Measurements from ENCODE around the gene NABP1. TPM values are rescaled to one million over a fixed set of nuclear protein-coding genes. Genes with fewer than 3 reads are reported as not detected.
A peak's percentile ranks its signal among the peaks of the same experiment; 100 is the strongest.

NABP1 gene
- total RNA-seq, 1 donor from 2014 or later: 18.5 TPM

DNA sequence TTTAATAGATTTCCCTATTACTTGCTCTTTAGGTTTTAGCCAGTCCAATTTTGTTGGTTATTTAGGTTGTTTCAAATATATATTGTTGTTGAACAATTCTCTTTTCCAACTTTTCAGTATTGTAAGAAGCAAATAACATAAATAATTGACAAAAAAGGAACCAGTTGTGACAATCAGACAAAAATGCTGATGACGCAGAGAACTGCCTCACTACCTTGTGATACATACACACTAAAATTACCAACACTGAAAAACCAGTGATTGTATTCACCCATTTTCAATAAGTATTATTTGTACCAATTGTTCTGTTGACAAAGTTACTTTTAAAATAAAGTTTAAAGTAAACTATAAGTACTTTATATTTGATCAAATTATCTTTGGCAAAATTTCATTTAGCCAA is 43.1 kb upstream of the NABP1 start:
- Mint-ChIP-seq H3K4me1 (ENCODE audit: low read depth) (peaks cover 57% of the 10 kb centered on the region), H3K4me3 (ENCODE audit: unreplicated experiment) (no peak overlapping the region), H3K36me3 (ENCODE audit: low read depth) (no peaks in the 10 kb centered on the region), H3K27ac (ENCODE audit: unreplicated experiment) (no peak overlapping the region), H3K27me3 (ENCODE audit: low read depth) (no peaks in the 10 kb centered on the region), H3K9me3 (ENCODE audit: low read depth) (no peaks in the 10 kb centered on the region)
- TF ChIP-seq, protein P1, sequence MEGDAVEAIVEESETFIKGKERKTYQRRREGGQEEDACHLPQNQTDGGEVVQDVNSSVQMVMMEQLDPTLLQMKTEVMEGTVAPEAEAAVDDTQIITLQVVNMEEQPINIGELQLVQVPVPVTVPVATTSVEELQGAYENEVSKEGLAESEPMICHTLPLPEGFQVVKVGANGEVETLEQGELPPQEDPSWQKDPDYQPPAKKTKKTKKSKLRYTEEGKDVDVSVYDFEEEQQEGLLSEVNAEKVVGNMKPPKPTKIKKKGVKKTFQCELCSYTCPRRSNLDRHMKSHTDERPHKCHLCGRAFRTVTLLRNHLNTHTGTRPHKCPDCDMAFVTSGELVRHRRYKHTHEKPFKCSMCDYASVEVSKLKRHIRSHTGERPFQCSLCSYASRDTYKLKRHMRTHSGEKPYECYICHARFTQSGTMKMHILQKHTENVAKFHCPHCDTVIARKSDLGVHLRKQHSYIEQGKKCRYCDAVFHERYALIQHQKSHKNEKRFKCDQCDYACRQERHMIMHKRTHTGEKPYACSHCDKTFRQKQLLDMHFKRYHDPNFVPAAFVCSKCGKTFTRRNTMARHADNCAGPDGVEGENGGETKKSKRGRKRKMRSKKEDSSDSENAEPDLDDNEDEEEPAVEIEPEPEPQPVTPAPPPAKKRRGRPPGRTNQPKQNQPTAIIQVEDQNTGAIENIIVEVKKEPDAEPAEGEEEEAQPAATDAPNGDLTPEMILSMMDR (IDR thresholded peaks at IDR 0.05): no peak
- DNase-seq (ENCODE audit: low spot score): no peak

DNA sequence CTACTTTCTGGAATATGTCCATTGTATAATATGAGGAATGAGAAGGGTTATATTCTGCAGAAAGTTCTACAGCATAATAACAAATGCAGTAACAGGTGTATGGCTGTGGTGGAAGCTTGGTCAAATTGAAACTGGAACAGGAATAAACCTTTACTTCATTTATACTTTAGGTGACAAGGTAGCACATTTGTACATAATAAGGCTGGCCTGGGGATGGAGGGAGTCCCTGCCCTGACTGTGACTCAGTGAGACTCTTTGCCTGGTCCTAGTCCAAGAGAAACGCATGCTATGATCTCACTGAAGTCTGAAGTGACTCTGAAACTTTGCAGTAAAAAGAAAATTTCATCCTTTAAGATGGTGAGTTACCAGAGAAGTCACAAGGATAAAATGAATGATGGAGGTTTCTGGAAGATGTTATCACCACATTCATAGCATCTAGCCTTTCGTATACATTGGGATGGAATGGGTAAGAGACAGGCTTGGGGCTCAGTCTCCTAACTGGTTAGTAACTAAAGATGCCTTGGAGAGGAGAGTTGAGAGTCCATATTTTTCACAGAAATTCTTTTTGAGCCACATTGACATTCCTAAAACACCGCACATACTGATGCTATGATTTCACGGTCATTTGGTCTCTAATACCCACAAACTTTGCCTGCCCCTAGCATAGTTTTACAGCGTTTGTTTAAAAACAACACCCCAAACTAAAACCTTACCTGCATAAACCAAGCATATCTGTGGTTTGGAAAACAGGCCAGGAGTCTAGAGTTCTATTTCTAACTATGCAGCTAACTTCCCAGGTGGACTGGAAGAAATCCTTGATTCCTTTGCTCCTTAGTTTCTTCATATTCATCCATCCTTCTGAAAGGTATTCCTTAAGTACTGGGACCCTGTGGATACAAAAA is 42.4 kb upstream of the NABP1 start:
- H3K27me3 Mint-ChIP-seq (ENCODE audit: low read depth): no peaks in the 10 kb centered on the region
- H3K4me1 Mint-ChIP-seq (ENCODE audit: low read depth): peaks cover 49% of the 10 kb centered on the region
- no peaks in the 10 kb centered on the region for H3K36me3 Mint-ChIP-seq (ENCODE audit: low read depth)
- H3K27ac Mint-ChIP-seq (ENCODE audit: unreplicated experiment): peak overlapping the region; percentile 95
- H3K4me3 Mint-ChIP-seq (ENCODE audit: unreplicated experiment): peak overlapping the region; percentile 24
- no peak for DNase-seq (ENCODE audit: low spot score)
- H3K9me3 Mint-ChIP-seq (ENCODE audit: low read depth): no peaks in the 10 kb centered on the region
- TF ChIP-seq, protein P1 (IDR thresholded peaks at IDR 0.05): no peak

DNA sequence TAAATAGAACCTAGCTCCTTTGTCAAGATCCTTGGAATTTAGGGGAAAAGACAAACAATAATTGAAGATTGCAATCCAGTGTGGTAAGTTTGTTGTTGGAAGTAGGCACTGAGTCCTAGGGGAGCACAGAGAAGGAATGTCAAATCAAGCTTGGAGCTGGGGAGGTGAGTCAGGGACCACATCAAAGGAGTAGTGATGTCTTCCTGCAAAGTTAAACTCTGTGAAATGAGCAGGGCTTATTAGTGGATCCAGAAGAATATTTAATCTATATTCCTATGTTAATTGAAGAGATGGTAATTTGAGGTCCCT is 41.7 kb upstream of the NABP1 start:
- H3K9me3 Mint-ChIP-seq (ENCODE audit: low read depth): no peaks in the 10 kb centered on the region
- no peaks in the 10 kb centered on the region for H3K36me3 Mint-ChIP-seq (ENCODE audit: low read depth)
- no peaks in the 10 kb centered on the region for H3K27me3 Mint-ChIP-seq (ENCODE audit: low read depth)
- peak overlapping the region; percentile 24 for H3K4me3 Mint-ChIP-seq (ENCODE audit: unreplicated experiment)
- TF ChIP-seq, protein P1 (IDR thresholded peaks at IDR 0.05): no peak
- DNase-seq (ENCODE audit: low spot score): no peak
- peak overlapping the region; percentile 95 for H3K27ac Mint-ChIP-seq (ENCODE audit: unreplicated experiment)
- H3K4me1 Mint-ChIP-seq (ENCODE audit: low read depth): peaks cover 43% of the 10 kb centered on the region

DNA sequence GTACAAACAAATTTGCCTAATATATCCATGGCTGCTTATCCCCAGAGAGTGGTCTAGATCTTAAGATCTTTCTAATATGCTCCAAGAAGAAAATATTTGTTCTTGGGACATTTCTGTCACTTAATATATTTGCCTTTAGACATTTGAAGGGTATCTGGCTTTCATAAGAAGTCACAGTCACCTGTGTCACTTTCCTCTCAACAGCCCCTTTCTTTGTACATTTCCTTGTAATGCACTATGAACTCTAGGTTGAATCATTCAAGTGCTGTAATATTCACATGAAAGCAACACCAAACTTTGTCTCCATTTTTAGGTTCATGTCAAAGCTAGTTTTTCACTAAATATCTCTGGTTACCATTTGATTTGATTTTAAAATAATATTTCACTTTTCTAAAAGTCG is 41.4 kb upstream of the NABP1 start:
- TF ChIP-seq, protein P1 (IDR thresholded peaks at IDR 0.05): no peak
- Mint-ChIP-seq H3K4me3 (ENCODE audit: unreplicated experiment) (no peak overlapping the region), H3K9me3 (ENCODE audit: low read depth) (no peaks in the 10 kb centered on the region), H3K4me1 (ENCODE audit: low read depth) (peaks cover 39% of the 10 kb centered on the region), H3K27ac (ENCODE audit: unreplicated experiment) (peak overlapping the region; percentile 95), H3K27me3 (ENCODE audit: low read depth) (no peaks in the 10 kb centered on the region), H3K36me3 (ENCODE audit: low read depth) (no peaks in the 10 kb centered on the region)
- no peak for DNase-seq (ENCODE audit: low spot score)

DNA sequence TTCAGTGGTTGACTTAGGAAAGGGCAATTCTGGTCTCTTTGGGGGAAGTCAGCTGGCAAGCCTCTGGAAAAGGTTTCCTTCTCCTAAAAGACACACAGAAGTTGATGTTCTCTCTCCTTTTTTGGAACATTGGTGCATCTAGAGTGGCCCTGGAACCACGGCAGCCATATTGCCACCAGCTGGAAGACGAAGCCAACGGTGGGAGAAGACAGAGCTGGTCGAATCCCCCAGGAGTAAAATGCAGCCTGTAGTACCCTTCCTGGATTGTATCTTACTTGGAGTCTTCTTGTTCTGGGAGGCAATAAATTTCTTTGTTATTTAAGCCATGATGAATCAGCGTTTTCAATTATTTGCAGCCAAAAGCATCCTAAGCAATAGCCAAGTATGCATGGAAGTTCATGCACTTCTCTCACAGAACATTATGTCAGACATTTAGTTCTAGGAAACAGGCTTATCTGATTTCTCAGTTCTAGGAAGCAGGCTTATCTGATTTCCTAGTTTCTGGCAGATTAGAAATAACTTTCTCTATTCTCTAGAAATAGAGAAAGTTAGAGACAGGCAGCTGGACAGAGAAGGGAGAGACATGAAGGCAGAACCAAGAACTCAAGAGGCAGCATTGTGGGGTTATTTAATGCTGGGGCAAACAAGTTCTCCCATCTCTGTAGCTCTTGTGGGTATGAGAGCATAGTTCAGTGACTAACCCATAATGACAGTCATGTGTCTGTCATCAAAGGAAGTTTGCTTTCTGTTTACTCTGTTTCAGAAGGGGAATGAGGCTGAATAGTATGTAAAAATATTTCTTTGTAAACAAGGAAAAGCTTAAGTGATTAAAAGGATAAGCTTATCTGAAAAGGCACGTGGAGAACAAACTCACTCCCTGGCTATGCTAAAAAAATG is 40.5 kb upstream of the NABP1 start:
- H3K4me1 Mint-ChIP-seq (ENCODE audit: low read depth): peaks cover 33% of the 10 kb centered on the region
- no peak for DNase-seq (ENCODE audit: low spot score)
- peak overlapping the region; percentile 95 for H3K27ac Mint-ChIP-seq (ENCODE audit: unreplicated experiment)
- no peaks in the 10 kb centered on the region for H3K27me3 Mint-ChIP-seq (ENCODE audit: low read depth)
- H3K4me3 Mint-ChIP-seq (ENCODE audit: unreplicated experiment): no peak overlapping the region
- H3K9me3 Mint-ChIP-seq (ENCODE audit: low read depth): no peaks in the 10 kb centered on the region
- H3K36me3 Mint-ChIP-seq (ENCODE audit: low read depth): no peaks in the 10 kb centered on the region
- TF ChIP-seq, protein P1 (IDR thresholded peaks at IDR 0.05): no peak
